ENCODE results near the gene NF1. TPM values are rescaled to one million over a fixed set of nuclear protein-coding genes. Genes with fewer than 3 reads are reported as not detected.

NF1 gene
- total RNA-seq, 4 donors from 2014 or later: 40.9 to 158 (median 113) TPM

DNA sequence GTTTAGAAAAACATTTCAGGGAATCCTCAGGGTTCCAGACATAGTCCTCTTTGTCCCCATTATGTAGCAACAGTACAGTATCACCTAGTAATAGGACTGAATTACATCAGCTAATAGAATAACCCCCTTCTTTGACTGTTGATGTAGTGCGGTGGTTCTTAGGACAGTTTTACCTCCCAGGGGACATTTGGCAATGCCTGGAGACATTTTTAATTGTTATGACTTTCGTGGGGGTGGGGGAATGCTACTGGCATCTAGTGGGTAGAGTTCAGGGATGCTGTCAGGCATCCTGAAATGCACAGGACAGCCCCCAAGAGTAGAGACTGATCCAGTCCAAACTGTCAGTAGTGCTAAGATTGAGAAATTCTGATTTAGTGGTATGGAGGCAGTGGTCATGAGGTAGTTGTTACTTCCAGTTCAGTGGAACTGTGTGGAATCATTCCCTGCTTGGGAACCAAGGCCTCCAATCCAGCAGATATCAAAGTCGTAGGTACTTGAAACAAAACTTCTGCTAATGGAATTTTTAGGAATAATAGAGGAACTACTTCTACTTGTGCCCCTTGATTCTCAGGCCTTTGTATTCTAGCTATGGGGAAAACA is 20.3 kb downstream of the NF1 start:
- Histone ChIP-seq H3K27me3 (no peaks in the 10 kb centered on the region), H3K36me3 (no peaks in the 10 kb centered on the region), H3K4me3 (no peak overlapping the region), H3K4me1 (no peaks in the 10 kb centered on the region), H3K9me3 (no peaks in the 10 kb centered on the region), H3K27ac (no peak overlapping the region)
- intact Hi-C loops (cut with DNase I; ENCODE audit: low total_unique reads): no loop called here
- DNase-seq: no peak
- TF ChIP-seq POLR2A (IDR thresholded peaks at IDR 0.05) (no peak), CTCF (IDR thresholded peaks at IDR 0.05) (no peak)

DNA sequence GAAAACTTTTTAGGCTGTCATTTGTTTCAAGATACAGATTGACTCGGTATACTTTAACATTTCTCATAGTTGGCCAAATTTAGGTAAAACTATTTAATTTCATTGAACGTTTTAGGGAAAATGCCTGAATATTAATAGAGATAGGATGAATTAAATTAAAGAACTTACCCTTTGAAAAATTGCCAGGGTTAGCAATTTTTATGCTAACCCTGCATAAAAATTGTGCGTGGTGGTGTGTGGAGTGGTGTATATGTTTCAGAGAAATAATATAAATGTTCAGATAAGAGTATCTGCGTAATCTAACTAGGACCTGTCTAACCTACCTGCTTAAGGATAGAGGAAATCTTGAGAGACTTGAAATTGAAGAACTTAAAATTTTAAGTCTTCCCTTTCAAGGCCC is 21.4 kb downstream of the NF1 start:
- TF ChIP-seq CTCF (IDR thresholded peaks at IDR 0.05) (no peak), POLR2A (IDR thresholded peaks at IDR 0.05) (no peak)
- Histone ChIP-seq H3K27me3 (no peaks in the 10 kb centered on the region), H3K4me3 (no peak overlapping the region), H3K4me1 (no peaks in the 10 kb centered on the region), H3K36me3 (no peaks in the 10 kb centered on the region), H3K9me3 (no peaks in the 10 kb centered on the region), H3K27ac (no peak overlapping the region)
- no peak for DNase-seq
- intact Hi-C loops (cut with DNase I; ENCODE audit: low total_unique reads): no loop called here

GRCh38 chr17:31122746-31123145 is 28.0 kb downstream of the NF1 start:
- no peak for DNase-seq
- Histone ChIP-seq H3K9me3 (no peaks in the 10 kb centered on the region), H3K27me3 (no peaks in the 10 kb centered on the region), H3K27ac (no peak overlapping the region), H3K4me3 (no peak overlapping the region), H3K4me1 (no peaks in the 10 kb centered on the region), H3K36me3 (no peaks in the 10 kb centered on the region)
- intact Hi-C loops (cut with DNase I; ENCODE audit: low total_unique reads): no loop called here
- TF ChIP-seq POLR2A (IDR thresholded peaks at IDR 0.05) (no peak), CTCF (IDR thresholded peaks at IDR 0.05) (no peak)

DNA sequence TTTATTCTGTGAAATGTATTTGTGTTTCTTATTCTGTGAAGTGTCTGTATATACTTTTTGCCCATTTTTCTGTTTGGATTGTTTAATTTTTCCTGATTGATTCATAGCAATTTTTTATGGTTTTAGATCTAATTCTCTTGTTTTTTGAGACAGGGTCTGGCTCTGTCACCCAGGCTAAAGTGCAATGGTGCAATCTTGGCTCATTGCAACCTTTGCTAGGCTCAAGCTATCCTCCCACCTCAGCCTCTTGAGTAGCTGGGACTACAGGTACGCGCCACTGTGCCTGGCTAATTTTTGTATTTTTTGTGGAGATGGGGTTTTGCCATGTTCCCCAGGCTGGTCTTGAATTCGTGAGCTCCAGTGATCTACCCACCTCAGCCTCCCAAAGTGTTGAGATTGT is 31.5 kb downstream of the NF1 start:
- Histone ChIP-seq H3K27me3 (no peaks in the 10 kb centered on the region), H3K36me3 (no peaks in the 10 kb centered on the region), H3K9me3 (no peaks in the 10 kb centered on the region), H3K4me3 (no peak overlapping the region), H3K4me1 (no peaks in the 10 kb centered on the region), H3K27ac (no peak overlapping the region)
- TF ChIP-seq CTCF (IDR thresholded peaks at IDR 0.05) (no peak), POLR2A (IDR thresholded peaks at IDR 0.05) (no peak)
- no peak for DNase-seq
- intact Hi-C loops (cut with DNase I; ENCODE audit: low total_unique reads): no loop called here

DNA sequence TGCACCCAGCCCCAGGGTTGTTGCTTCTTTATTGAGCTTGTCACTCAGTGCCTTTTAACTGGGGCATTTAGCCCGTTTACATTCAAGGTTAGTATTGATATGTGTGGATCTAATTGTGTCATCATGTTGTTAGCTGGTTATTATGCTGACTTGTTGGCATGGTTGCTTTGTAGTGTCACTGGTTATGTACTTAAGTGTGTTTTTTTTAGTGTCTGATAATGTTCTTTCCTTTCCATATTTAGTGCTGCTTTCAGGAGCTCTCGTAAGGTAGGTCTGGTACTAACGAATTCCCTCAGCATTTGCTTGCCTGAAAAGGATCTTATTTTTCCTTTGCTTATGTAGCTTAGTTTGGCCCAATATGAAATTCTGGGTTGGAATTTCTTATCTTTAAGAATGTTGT is 33.5 kb downstream of the NF1 start:
- DNase-seq: no peak
- TF ChIP-seq POLR2A (IDR thresholded peaks at IDR 0.05) (no peak), CTCF (IDR thresholded peaks at IDR 0.05) (no peak)

More for the DNA sequence above, 33.5 kb downstream of the NF1 start:
- H3K4me3 ChIP-seq: no peak overlapping the region
- H3K36me3 ChIP-seq: no peaks in the 10 kb centered on the region
- H3K4me1 ChIP-seq: no peaks in the 10 kb centered on the region
- H3K27ac ChIP-seq: no peak overlapping the region
- intact Hi-C loops (cut with DNase I; ENCODE audit: low total_unique reads): no loop called here
- no peaks in the 10 kb centered on the region for H3K27me3 ChIP-seq
- no peaks in the 10 kb centered on the region for H3K9me3 ChIP-seq
